ENCODE measurements around the gene KRT86.

DNA sequence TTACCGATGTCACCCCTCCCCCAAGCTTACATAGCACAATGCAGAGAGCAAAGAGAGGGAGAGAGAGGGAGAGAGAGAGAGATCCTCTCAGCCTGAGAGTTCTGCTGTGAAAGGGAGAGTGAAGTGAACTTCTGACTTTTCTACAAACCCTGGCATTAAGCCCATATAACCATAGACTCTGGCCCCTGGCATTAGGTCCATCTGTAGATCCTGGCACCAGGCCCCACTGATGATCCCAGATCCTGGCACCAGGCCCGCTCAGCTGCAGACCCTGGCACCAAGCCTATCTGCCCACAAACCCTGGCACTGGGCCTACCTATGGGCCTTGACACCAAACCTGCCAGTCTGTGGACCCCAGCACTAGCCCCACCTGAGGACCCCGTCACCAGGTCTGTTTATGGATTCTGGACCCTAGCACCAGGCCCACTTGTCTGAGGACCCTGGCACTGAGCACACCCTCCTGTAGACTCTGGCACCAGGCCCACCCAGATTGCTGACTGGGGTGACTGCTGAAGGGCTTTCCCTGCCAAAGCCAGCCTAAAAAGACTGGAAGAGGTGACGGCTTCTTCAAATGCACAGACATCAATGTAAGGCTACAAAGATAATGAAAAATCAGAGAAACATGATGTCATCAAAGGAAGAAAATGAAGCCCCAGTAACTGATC, 61.3 kb downstream of the KRT86 start:
- TF ChIP-seq, protein P1, sequence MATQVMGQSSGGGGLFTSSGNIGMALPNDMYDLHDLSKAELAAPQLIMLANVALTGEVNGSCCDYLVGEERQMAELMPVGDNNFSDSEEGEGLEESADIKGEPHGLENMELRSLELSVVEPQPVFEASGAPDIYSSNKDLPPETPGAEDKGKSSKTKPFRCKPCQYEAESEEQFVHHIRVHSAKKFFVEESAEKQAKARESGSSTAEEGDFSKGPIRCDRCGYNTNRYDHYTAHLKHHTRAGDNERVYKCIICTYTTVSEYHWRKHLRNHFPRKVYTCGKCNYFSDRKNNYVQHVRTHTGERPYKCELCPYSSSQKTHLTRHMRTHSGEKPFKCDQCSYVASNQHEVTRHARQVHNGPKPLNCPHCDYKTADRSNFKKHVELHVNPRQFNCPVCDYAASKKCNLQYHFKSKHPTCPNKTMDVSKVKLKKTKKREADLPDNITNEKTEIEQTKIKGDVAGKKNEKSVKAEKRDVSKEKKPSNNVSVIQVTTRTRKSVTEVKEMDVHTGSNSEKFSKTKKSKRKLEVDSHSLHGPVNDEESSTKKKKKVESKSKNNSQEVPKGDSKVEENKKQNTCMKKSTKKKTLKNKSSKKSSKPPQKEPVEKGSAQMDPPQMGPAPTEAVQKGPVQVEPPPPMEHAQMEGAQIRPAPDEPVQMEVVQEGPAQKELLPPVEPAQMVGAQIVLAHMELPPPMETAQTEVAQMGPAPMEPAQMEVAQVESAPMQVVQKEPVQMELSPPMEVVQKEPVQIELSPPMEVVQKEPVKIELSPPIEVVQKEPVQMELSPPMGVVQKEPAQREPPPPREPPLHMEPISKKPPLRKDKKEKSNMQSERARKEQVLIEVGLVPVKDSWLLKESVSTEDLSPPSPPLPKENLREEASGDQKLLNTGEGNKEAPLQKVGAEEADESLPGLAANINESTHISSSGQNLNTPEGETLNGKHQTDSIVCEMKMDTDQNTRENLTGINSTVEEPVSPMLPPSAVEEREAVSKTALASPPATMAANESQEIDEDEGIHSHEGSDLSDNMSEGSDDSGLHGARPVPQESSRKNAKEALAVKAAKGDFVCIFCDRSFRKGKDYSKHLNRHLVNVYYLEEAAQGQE (IDR thresholded peaks at IDR 0.05; ENCODE audit: borderline replicate concordance in 1 of 2, low read depth in 1 of 2, low read length in 2 of 2), result no peak
- TF ChIP-seq RAD51 (IDR thresholded peaks at IDR 0.05; ENCODE audit: borderline replicate concordance) (no peak), ZNF570 (CRISPR knock-in tag; IDR thresholded peaks at IDR 0.05; ENCODE audit: borderline replicate concordance) (no peak), TAF1 (CRISPR knock-in tag; IDR thresholded peaks at IDR 0.05) (no peak), NFRKB (IDR thresholded peaks at IDR 0.05) (no peak), ESRRA (CRISPR knock-in tag; IDR thresholded peaks at IDR 0.05; ENCODE audit: low read depth) (no peak)
- TF ChIP-seq, protein P2, sequence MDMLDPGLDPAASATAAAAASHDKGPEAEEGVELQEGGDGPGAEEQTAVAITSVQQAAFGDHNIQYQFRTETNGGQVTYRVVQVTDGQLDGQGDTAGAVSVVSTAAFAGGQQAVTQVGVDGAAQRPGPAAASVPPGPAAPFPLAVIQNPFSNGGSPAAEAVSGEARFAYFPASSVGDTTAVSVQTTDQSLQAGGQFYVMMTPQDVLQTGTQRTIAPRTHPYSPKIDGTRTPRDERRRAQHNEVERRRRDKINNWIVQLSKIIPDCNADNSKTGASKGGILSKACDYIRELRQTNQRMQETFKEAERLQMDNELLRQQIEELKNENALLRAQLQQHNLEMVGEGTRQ (IDR thresholded peaks at IDR 0.05; ENCODE audit: low read depth, low read length), result no peak
- TF ChIP-seq, protein P2 (CRISPR knock-in tag; IDR thresholded peaks at IDR 0.05; ENCODE audit: borderline replicate concordance), result no peak

Measured in HepG2 (cell line).